Ureter (tissue), 1 donor: ENCODE data around the gene THSD7B. TPM values are rescaled to one million over a fixed set of nuclear protein-coding genes. Genes with fewer than 3 reads are reported as not detected.

ENCODE experiments used
- DNase-seq: peaks from one replicate; pipeline ENCODE4 v3.0.0-alpha.2; 2020; ENCODE audit warnings: low spot score
- total RNA-seq: library from RNA; stranded (reverse); gene quantifications from one replicate; pipeline ENCODE4 v1.2.4, GENCODE V29; 2023
- donor health status: DM: yes; HTN: yes; CAD: no.

The THSD7B gene
- total RNA-seq, 1 donor from 2014 or later: 7.6 TPM

DNA sequence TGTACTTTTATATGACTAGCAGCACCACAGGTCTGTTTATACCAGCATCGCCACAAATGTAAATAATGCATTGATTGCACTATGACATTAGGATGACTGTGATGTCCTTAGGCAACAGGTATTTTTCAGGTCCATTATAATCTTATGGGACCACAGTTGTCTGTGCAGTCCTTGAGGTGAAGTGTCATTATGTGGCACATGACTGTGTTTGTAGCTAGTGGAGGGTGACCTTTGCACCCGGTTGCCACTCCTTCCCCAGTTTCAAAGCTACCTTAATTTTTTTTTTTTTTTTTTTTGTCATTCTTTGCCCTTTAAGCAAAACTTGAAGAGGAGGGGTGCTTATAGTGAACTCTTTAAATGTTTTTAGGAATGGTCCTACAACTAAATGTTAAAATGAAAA is 386.4 kb downstream of the THSD7B start:
- DNase-seq: no peak

- DNase-seq: no peak
Observed at GRCh38 chr2:137154946-137155345, 389.6 kb downstream of the THSD7B start.

- no peak for DNase-seq
Observed at GRCh38 chr2:137155356-137156104, 390.2 kb downstream of the THSD7B start.

- no peak for DNase-seq
Observed at GRCh38 chr2:137156221-137156844, 391.0 kb downstream of the THSD7B start.

GRCh38 chr2:137157851-137158250 is 392.5 kb downstream of the THSD7B start:
- DNase-seq: no peak

DNA sequence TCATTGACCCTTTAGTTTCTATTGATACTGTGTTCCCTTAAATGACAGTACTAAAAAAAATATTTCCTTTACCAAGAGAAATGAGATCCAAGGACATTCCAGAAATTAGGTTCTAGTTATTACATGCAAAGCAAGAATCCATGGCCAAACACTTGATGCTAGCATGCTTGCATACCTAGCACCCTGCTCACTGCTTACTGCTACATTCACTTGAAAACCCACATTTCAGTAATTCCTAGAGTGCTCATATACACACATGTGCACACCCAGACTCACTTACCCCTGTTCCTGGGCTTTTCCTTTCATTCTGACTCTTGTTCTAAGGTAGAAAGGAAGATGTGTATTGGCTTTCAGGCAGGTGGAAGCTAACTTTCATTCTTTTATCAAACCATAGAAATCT is 395.9 kb downstream of the THSD7B start:
- no peak for DNase-seq

- no peak for DNase-seq
Observed at GRCh38 chr2:137165968-137166367, 400.6 kb downstream of the THSD7B start.

GRCh38 chr2:137167651-137168050 is 402.3 kb downstream of the THSD7B start:
- DNase-seq: no peak

DNA sequence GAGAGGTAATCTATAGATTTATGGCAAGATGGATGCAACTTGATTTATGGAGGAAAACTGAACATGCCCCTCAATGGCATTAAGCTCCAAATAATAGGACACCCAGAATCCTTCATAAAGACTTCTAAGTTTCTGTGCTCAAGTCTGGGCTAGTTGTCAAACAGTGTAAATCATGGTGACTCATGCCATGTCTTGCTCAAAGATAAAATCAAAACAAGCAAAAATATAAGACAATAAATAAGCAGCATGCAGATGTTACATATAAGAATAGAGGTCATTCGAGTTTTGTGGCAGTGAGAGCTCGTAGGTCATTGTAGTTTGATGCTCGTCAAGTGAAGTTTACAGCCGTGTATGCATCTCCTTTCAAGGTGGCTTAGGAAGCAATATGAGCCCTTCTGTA is 403.2 kb downstream of the THSD7B start:
- no peak for DNase-seq

DNA sequence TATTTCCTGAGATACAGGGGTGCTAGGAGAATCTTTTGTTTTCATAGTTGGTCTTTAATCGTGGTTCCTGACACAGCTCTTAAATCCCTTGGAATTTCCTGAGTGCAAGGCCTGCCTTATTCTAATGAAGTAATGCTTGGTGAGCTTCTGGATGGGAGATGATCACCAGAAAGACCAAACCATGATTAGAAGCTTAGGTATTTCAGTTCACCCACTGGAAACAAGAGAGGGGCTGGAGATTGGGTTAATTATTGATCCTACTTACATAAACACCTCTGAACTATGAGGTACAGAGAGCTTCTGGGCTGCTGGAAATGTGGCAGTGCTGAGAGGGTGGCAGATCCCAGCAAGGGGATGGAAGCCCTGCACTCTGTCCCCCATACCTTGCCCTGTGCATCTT is 406.8 kb downstream of the THSD7B start:
- no peak for DNase-seq

DNA sequence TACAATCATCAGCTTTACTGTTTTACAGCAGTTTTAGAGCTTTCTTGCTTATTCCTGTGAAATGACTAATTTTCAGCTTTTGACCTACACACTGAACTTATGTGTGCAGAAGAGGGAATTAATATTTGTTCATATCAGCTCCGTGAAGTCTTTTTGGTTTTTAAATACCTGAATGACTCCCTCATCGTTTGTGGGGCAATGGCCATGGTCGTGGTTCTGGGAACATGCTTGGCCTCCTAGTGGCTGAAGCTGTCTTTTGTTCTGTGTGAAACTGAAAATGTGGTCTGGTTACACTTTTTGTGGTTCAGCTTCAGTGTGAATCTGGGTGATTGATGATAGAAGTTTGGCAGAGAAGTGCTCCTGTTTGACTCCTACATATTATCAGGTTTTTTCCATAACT is 408.1 kb downstream of the THSD7B start:
- DNase-seq: no peak

GRCh38 chr2:137175246-137175645 is 409.9 kb downstream of the THSD7B start:
- DNase-seq: no peak

DNA sequence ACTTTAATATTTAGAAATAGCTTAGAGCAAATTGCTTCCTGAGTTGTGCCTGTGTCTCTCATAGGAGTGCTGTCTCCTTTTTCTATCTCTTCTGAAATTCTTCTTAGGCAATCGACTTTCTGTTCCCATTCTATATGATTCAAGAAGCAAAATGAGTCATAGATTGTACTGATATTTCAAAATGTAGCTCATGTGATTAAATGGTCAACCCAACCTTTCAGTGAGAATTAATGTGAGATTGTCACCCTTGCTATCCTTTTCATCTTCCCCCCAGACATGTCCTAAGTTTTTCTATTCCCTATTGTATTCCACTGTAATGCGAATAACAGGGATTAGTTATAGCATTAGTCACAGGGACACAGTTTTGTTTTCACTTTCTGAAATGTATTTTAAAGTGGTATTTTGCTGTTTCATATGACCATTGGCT is 413.6 kb downstream of the THSD7B start:
- DNase-seq: no peak

DNA sequence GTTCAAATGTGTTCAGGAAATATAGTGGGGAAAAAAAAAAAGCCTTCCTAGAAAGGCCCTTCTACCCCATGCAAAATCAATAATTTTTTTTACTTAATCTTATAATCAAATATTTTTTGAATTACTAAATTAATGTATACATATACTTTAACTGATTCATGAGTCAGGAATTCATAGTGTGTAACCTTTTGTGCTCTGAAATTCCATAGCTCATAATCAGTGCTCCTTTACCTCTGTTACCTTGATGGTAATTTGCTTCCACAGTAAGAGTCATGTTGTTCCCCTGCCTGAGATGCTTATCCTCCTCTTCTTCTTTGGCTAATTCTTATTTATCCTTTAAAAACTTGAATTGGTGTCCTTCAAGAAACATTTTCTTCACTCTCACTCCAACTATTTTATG is 414.2 kb downstream of the THSD7B start:
- DNase-seq: no peak

DNA sequence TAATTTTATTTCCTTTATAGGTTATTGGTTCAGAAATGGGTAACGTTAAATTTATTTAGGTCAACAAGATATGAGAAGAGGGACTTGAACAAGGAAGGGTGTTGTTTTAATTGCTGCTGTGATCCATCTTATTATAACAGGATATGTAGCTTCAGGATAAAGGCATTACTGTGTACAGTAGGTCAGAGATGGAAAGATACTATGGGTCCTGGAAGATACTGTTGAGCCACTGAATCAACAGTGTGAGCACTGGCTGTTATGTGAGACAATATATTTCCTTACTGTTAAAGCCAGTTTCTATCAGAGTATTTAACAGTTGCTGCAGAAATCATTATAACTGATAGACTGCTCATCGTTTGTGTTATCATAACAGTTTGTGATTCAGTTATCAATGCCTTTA is 414.7 kb downstream of the THSD7B start:
- DNase-seq: no peak

DNA sequence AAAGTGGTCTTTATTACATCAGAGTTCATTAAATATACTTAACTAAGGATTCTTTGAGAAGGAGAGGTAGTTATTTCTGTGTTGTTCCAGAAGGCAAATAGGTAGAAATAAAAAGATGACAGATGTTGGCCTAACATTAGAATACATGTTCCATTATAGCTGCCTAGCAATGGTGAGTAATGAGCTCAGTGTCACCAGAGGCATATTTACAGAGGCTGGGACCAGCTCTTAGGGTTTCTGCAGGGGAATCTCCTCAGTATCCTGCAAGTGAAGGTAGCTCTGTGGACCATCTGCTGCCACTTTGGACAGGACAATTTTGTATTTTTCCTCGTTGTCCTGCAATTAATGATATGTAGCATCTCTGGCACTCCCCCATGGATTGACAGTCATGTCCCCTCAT is 416.0 kb downstream of the THSD7B start:
- no peak for DNase-seq

GRCh38 chr2:137182071-137182470 is 416.7 kb downstream of the THSD7B start:
- no peak for DNase-seq

DNA sequence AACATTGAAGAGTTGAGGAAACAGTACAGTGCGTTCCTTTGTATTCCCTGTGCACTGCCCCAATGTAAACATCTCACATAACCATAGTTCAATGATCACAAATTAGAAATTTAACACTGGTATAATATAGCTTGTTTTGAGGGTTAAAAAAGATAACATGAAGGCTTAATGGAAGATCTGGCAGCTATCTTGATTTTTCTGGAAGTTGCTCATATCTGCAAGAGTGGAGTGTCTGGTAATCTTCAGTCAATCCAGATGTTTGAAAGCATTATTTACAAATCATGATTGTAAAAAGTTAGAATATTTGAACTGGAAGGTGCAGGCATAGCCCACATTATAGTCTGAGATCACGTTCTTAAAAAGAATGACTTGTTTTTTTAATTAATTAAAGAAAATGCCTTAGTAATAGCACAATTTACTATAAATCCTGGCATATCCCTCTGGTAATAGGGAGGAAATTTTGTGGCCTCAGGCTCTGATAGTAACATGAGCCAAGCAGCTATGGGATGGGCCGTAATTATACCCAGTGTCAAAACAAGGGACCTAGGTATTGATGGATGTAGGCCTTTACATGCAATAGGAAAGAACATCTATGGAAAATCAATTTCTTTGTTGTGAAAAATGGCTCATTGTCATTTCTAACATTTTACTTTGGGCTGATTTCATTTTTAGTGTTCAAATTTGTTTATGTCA is 418.0 kb downstream of the THSD7B start:
- no peak for DNase-seq

- DNase-seq: no peak
Observed at GRCh38 chr2:137185378-137186078, 420.2 kb downstream of the THSD7B start.

GRCh38 chr2:137187216-137187615 is 421.9 kb downstream of the THSD7B start:
- DNase-seq: no peak

GRCh38 chr2:137190411-137191195 is 425.3 kb downstream of the THSD7B start:
- no peak for DNase-seq
